ENCODE data around the gene SCAF11.
"Not testable (repeated sequence)": the region's sequence is repeated elsewhere in the genome, so short reads cannot be mapped to it uniquely, and the experiment has no call there.

GRCh38 chr12:46017866-46018375, 27.5 kb upstream of the SCAF11 start:
- TF ChIP-seq, protein P1, sequence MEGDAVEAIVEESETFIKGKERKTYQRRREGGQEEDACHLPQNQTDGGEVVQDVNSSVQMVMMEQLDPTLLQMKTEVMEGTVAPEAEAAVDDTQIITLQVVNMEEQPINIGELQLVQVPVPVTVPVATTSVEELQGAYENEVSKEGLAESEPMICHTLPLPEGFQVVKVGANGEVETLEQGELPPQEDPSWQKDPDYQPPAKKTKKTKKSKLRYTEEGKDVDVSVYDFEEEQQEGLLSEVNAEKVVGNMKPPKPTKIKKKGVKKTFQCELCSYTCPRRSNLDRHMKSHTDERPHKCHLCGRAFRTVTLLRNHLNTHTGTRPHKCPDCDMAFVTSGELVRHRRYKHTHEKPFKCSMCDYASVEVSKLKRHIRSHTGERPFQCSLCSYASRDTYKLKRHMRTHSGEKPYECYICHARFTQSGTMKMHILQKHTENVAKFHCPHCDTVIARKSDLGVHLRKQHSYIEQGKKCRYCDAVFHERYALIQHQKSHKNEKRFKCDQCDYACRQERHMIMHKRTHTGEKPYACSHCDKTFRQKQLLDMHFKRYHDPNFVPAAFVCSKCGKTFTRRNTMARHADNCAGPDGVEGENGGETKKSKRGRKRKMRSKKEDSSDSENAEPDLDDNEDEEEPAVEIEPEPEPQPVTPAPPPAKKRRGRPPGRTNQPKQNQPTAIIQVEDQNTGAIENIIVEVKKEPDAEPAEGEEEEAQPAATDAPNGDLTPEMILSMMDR (IDR thresholded peaks at IDR 0.05): not testable (repeated sequence)
- not testable (repeated sequence) for TF ChIP-seq EP300 (IDR thresholded peaks at IDR 0.05)
